Fibroblast of gingiva (primary cell): ENCODE data around the gene ZNF771.

ENCODE experiments used
- DNase-seq: peaks from one replicate; pipeline ENCODE4 v3.0.0-alpha.2; 2011; ENCODE audit warnings: low read depth

Gene ZNF771

DNA sequence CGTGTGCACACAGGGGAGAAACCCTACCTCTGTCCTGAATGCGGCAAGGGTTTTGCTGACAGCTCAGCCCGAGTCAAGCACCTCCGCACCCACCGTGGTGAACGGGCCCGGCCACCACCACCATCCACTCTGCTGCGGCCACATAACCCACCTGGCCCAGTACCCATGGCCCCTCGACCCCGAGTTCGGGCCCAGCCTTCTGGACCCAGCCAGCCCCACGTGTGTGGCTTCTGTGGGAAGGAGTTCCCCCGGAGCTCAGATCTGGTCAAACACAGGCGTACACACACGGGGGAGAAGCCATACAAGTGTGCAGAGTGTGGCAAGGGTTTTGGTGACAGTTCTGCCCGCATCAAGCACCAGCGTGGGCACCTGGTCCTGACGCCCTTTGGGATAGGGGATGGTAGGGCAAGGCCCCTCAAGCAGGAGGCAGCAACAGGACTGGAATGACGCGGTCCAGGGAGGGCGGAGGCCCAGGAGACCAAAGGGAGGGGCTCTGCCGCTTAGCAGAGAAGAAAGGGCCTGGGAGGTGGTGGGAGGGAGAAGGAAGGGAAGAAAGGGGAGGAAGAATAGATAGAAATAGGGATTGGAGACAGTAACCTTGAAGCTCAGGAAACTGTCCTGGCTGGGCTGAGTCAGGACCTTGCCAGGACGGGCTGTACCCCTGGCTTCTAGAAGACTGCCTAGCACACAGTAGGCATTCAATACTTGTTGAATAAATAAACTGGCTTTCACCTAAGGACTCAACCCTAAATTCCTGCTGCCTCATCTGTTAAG, 8.6 kb upstream of the ZNF771 start:
- DNase-seq, result no peak

GRCh38 chr16:30399435-30400186, 7.8 kb upstream of the ZNF771 start:
- no peak for DNase-seq

DNA sequence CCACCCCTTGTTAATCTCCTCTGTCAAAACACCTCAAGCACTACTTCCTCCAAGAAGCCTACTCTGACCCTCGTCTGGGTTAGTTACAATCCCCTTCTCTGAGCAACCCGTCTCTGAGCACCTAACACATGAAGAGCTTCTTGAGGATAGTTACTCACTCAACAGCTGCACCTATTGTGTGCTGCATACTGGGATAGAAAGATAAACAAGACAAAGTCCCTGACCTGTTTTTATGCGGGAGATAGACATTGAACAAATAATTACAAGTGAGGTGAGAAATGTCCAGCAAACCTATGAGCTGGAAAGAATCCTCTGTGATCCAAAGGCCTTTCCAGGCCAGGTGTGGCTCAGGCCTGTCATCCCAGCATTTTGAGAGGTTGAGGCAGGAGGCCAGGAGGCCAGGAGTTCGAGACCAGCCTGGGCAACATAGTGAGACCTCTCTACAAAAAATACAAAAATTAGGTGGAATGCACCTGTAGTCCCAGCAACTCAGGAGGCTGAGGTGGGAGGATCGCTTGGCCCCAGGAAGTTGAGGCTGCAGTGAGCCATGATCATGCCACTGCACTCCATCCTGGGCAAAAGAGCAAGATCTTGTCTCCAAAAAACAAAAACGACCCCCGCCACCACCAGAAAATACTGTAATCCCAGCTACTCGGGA, 5.5 kb upstream of the ZNF771 start:
- no peak for DNase-seq

DNA sequence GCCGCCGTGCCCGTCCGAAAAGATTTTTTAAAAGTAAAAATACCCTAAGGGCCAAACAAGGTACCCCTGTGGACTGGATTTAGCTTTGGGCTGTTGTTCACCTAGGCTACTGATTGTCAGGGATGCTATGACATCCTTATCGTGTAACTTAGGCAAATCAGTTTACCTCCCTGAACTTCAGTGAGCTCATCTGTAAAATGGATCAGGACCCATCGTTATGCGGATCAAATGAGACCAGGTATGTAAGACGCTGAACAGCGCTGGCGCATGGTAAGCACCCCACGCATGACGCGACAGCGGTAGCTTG, 658 bp upstream of the ZNF771 start:
- DNase-seq, result no peak

DNA sequence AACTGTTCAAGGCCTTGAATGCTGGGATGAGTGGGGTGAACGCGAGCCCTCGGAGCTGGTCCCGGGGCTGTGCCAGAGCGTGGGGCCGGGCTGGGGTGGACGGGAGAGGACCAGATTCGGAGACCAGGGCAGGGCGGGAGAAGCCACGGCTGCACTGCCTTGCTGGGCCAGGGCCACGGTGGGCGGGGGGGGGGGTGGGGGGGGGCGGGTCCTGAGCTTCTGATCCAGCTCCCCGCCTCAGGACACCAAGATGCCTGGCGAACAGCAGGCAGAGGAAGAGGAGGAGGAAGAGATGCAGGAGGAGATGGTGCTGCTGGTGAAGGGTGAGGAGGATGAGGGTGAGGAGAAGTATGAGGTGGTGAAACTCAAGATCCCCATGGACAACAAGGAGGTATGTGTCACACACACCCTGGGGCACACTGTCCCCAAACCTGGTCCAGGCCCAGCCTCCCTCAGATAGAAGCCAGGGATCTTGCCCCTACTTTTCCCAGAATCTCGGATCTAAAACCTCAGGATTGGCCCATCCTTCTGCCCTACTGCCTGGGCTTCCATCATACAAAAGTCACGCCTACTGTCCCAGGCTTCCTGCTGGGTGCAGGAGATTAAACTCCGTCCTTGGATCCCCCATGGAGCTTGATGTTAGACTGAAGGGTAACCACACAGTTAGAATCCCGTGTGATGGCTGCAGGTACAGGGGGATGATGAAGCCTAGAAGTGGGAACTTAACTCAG, 563 bp downstream of the ZNF771 start:
- no peak for DNase-seq

- peak; percentile 73 for DNase-seq
These were observed 2.0 kb downstream of the ZNF771 start for GRCh38 chr16:30409125-30410060.

- no peak for DNase-seq
These were observed 5.9 kb downstream of the ZNF771 start for GRCh38 chr16:30413112-30413806.

DNA sequence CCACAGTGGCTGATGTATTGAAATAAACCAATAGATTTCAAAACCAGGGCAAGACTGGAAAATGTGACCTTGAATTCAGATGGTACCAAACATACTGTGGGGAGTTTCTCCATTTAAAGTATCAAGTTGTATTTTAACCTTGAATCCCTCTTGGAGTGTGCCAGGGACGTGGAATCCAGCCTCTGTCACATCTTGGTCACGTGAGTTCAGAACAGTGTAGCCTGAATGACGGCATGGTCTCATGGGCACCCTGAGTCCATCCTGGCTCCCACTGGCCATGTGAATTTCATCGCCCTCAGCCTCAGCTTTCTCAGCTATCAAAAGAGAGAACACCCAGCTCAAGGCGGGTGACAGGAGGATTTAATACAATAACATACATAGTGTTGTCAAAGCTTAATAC, 6.8 kb downstream of the ZNF771 start:
- no peak for DNase-seq

DNA sequence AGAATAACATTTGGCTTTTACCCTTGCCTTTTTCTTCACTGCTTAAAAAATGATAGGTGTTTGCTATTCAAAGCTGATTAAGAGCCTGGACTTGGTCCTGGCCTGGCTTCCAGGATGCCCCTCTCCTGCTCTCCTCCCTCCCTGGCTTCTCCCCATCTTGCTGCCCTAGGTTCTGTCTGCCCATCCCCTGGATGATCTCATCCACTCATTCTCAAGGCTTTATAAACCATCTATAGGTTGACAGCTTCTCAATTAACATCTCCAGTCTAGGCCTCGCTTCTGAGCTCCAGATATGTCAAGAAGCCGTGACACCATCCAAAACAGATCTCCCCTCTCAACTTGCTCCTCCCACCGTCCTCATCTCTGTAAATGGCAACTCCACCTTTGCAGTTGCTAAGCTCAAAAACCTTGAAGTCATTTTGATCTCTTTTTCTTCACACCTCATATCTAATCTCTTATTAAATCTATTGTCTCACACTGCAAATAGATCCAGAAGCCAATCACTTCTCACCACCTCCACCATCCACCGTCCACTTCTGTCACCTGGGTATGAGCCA, 8.7 kb downstream of the ZNF771 start:
- no peak for DNase-seq

GRCh38 chr16:30416624-30417528, 9.5 kb downstream of the ZNF771 start:
- no peak for DNase-seq

DNA sequence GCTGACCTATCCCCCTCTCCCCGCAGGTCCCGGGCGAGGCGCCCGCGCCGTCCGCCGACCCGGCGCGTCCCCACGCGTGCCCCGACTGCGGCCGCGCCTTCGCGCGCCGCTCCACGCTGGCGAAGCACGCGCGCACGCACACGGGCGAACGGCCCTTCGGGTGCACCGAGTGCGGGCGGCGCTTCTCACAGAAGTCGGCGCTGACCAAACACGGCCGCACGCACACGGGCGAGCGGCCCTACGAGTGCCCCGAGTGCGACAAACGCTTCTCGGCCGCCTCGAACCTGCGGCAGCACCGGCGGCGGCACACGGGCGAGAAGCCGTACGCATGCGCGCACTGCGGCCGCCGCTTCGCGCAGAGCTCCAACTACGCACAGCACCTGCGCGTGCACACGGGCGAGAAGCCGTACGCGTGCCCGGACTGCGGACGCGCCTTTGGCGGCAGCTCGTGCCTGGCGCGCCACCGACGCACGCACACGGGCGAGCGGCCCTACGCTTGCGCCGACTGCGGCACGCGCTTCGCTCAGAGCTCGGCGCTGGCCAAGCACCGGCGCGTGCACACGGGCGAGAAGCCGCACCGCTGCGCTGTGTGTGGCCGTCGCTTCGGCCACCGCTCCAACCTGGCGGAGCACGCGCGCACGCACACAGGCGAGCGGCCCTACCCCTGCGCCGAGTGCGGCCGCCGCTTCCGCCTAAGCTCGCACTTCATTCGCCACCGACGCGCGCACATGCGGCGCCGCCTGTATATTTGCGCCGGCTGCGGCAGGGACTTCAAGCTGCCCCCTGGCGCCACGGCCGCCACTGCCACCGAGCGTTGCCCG, 10.3 kb downstream of the ZNF771 start:
- DNase-seq, result peak; percentile 92

- DNase-seq, result no peak
These were observed 11.2 kb downstream of the ZNF771 start for GRCh38 chr16:30418350-30419181.

GRCh38 chr16:30421010-30421409, 13.6 kb downstream of the ZNF771 start:
- no peak for DNase-seq

DNA sequence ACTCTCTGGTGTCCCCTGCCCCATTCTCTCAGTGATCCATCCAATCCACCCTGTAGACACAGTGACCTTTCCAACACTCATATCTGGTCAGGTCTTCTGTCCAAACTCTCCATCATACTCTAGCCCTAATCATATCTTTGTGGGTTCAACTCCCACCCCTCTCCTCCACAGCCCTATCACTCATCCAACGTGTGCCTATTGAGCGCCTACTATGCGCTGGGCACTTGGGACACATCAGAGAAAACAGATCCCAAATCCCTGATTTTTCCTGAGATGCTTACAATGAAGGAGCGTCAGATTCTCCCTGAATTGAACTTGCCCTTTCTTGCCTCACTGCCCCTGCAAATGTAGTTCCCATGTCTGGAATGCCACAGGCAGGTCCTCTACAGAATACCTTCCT, 20.6 kb downstream of the ZNF771 start:
- DNase-seq, result no peak

DNA sequence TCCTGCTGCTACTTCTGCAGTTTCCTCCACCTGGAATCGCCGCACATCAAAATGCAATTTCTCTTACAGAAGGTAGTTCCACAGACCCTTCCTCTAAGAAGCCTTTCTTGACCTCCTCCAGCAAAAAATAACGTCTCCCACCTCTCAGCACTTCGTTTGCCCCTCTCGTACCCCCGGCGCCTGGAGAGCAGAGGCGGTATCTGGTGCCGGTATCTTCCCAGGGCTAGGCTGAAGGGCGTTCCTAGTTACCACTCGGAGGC, 21.9 kb downstream of the ZNF771 start:
- DNase-seq, result no peak

- peak; percentile 93 for DNase-seq
These were observed 22.4 kb downstream of the ZNF771 start, which contains the start of gene DCTPP1 for GRCh38 chr16:30429678-30430427. Gene DCTPP1, minus strand, starts transcription at chr16:30430030. Its CDS starts 50 bp downstream, at chr16:30429980.

- peak; percentile 5 for DNase-seq
These were observed 23.1 kb downstream of the ZNF771 start for GRCh38 chr16:30430428-30430970.
